K562 (cell line): ENCODE results near the gene ZNF213. TPM values are rescaled to one million over a fixed set of nuclear protein-coding genes. Genes with fewer than 3 reads are reported as not detected.

ENCODE experiments used
- HDAC1 ChIP-seq, 2 experiments: fragments of 450-650 bp; IDR thresholded peaks; 2 replicates each; pipeline ENCODE4 v1.6.1; 2016 to 2017; ENCODE audit warnings: inconsistent platforms in 1 of 2, mild to moderate bottlenecking in 1 of 2, moderate library complexity in 1 of 2
- RNF219 ChIP-seq: fragments of 250-450 bp; sonication (Bioruptor Pico); IDR thresholded peaks from 2 replicates; pipeline ENCODE4 v1.5.0; 2022; ENCODE audit warnings: mild to moderate bottlenecking
- TRIM24 ChIP-seq, 2 experiments: fragments of 450-650 bp; IDR thresholded peaks; 2 replicates each; pipeline ENCODE4 v1.6.1; 2016
- ZNF586 ChIP-seq: fragments of 450-650 bp; formaldehyde crosslinking; conservative IDR thresholded peaks from 2 replicates; pipeline ENCODE4 v1.4.0; 2020; ENCODE audit warnings: mild to moderate bottlenecking, moderate library complexity
- ZNF609 ChIP-seq: sonication (generic); formaldehyde crosslinking; IDR thresholded peaks from 2 replicates; pipeline ENCODE4 v1.8.1; 2023; ENCODE audit warnings: missing genetic modification reagents, mild to moderate bottlenecking, borderline replicate concordance
- polyA plus RNA-seq, 8 experiments: library from polyadenylated mRNA; depleted of rRNA in 4 of 8; stranded (reverse) in 5 of 8; unstranded in 3 of 8; fragments of >200 nt; fragmentation: Nextera tagmentation in 2 of 8; fragmentation: Illumina TruSeq in 1 of 8; extraction: Ambion mirVana in 2 of 8; extraction: Trizol in 1 of 8; gene quantifications; 2 replicates each; pipeline versions ENCODE4 v1.2.1 to v1.2.3, GENCODE V29; 2011 to 2014; ENCODE audit warnings: inconsistent platforms in 1 of 8, missing spikeins in 1 of 8
- total RNA-seq, 7 experiments: library from RNA; depleted of rRNA in 6 of 7; stranded (reverse); fragments of >200 nt in 6 of 7; fragmentation: Illumina TruSeq in 2 of 7; extraction: Trizol in 2 of 7; gene quantifications; 2 replicates each; pipeline versions ENCODE4 v1.2.1 to v1.2.3, GENCODE V29; 2011 to 2021; ENCODE audit warnings: low replicate concordance in 1 of 7
- TF ChIP-seq, protein P1 (sequence below), 2 experiments: fragments of 450-650 bp in 1 of 2; sonication (generic) in 1 of 2; formaldehyde crosslinking in 1 of 2; IDR thresholded peaks; 2 replicates each; pipeline versions ENCODE4 v1.7.1 to v1.9.0; 2016 to 2022; ENCODE audit warnings: inconsistent platforms in 1 of 2, mild to moderate bottlenecking in 1 of 2, missing genetic modification reagents in 1 of 2
- TF ChIP-seq, protein P2 (sequence below): fragments of 450-650 bp; conservative IDR thresholded peaks from 2 replicates; pipeline ENCODE4 v1.6.1; 2016; ENCODE audit warnings: missing genetic modification characterization, low read depth, mild to moderate bottlenecking, control low read depth, missing compliant biosample characterization

ZNF213 gene
- total and polyA plus RNA-seq, 9 of the 15 experiments (the other 6 are each of a cell fraction or from before 2014, with no cell fraction given), result 0.49 to 10.0 (median 1.8) TPM

GRCh38 chr16:3182608-3183444, 48.0 kb downstream of the ZNF213 start (continued):
- TF ChIP-seq ZNF586 (no peak), TRIM24 (IDR thresholded peaks at IDR 0.05) (no peak), RNF219 (CRISPR knock-in tag) (no peak), ZNF609 (0 out of 2 replicates have a peak, but pooled peaks have one; percentile 32), HDAC1 (IDR thresholded peaks at IDR 0.05) (peak; percentile 18 to 93; a peak in 3 of 4 replicates)
- TF ChIP-seq, protein P1, sequence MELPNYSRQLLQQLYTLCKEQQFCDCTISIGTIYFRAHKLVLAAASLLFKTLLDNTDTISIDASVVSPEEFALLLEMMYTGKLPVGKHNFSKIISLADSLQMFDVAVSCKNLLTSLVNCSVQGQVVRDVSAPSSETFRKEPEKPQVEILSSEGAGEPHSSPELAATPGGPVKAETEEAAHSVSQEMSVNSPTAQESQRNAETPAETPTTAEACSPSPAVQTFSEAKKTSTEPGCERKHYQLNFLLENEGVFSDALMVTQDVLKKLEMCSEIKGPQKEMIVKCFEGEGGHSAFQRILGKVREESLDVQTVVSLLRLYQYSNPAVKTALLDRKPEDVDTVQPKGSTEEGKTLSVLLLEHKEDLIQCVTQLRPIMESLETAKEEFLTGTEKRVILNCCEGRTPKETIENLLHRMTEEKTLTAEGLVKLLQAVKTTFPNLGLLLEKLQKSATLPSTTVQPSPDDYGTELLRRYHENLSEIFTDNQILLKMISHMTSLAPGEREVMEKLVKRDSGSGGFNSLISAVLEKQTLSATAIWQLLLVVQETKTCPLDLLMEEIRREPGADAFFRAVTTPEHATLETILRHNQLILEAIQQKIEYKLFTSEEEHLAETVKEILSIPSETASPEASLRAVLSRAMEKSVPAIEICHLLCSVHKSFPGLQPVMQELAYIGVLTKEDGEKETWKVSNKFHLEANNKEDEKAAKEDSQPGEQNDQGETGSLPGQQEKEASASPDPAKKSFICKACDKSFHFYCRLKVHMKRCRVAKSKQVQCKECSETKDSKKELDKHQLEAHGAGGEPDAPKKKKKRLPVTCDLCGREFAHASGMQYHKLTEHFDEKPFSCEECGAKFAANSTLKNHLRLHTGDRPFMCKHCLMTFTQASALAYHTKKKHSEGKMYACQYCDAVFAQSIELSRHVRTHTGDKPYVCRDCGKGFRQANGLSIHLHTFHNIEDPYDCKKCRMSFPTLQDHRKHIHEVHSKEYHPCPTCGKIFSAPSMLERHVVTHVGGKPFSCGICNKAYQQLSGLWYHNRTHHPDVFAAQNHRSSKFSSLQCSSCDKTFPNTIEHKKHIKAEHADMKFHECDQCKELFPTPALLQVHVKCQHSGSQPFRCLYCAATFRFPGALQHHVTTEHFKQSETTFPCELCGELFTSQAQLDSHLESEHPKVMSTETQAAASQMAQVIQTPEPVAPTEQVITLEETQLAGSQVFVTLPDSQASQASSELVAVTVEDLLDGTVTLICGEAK (IDR thresholded peaks at IDR 0.05), result peak; percentile 73
- TF ChIP-seq, protein P1 (CRISPR knock-in tag; IDR thresholded peaks at IDR 0.05), result no peak
- TF ChIP-seq, protein P2, sequence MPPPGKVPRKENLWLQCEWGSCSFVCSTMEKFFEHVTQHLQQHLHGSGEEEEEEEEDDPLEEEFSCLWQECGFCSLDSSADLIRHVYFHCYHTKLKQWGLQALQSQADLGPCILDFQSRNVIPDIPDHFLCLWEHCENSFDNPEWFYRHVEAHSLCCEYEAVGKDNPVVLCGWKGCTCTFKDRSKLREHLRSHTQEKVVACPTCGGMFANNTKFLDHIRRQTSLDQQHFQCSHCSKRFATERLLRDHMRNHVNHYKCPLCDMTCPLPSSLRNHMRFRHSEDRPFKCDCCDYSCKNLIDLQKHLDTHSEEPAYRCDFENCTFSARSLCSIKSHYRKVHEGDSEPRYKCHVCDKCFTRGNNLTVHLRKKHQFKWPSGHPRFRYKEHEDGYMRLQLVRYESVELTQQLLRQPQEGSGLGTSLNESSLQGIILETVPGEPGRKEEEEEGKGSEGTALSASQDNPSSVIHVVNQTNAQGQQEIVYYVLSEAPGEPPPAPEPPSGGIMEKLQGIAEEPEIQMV (tag), result no peak
